Activated CD4-positive, alpha-beta memory T cell treated with anti-CD3 and anti-CD28 coated beads, Interleukin-2, amount 10 ng/mL, durations not matched to agents 7 days and 5 days (primary cell): Measurements from ENCODE around the gene GALM. TPM values are rescaled to one million over a fixed set of nuclear protein-coding genes. Genes with fewer than 3 reads are reported as not detected.
"Not testable (repeated sequence)": the region's sequence is repeated elsewhere in the genome, so short reads cannot be mapped to it uniquely, and the experiment has no call there.

ENCODE experiments used
- CTCF ChIA-PET: fragments of 350-600 bp; sonication (Branson Sonifier 250); formaldehyde crosslinking; loops from one replicate; lab custom pipeline; 2021; ENCODE audit warnings: antibody characterized with exemption, inconsistent platforms; lab: Charles Lee
- POLR2A ChIA-PET: fragments of 350-600 bp; sonication (Branson Sonifier 250); formaldehyde crosslinking; loops from one replicate; lab custom pipeline; 2021; ENCODE audit warnings: antibody characterized with exemption; lab: Charles Lee
- DNase-seq: peaks from one replicate; pipeline ENCODE4 v3.0.0-alpha.2; 2020
- H3K27ac Mint-ChIP-seq: one replicate; pipeline ENCODE4 v1.8.0; 2021; ENCODE audit warnings: mild to moderate bottlenecking, mixed read lengths
- H3K27me3 Mint-ChIP-seq: one replicate; pipeline ENCODE4 v1.8.0; 2021; ENCODE audit warnings: mixed read lengths
- H3K36me3 Mint-ChIP-seq: one replicate; pipeline ENCODE4 v1.8.0; 2021; ENCODE audit warnings: low read depth, mixed read lengths
- H3K4me1 Mint-ChIP-seq: one replicate; pipeline ENCODE4 v1.8.0; 2021; ENCODE audit warnings: mixed read lengths
- H3K4me3 Mint-ChIP-seq: one replicate; pipeline ENCODE4 v1.8.0; 2021; ENCODE audit warnings: mild to moderate bottlenecking, mixed read lengths
- H3K9me3 Mint-ChIP-seq: one replicate; pipeline ENCODE4 v1.8.0; 2021; ENCODE audit warnings: mixed read lengths
- total RNA-seq, 2 experiments: library from RNA; stranded (reverse); gene quantifications; one replicate each; pipeline ENCODE4 v1.2.3, GENCODE V29; 2021

Gene GALM
- total RNA-seq, 2 experiments from 2014 or later: 94.7 to 97.4 TPM

GRCh38 chr2:38633895-38634294 lies 32.0 kb upstream of the GALM start:
- CTCF ChIA-PET: interaction anchor here (1.2 to 2.1 kb wide), 2 partner anchors 30 to 48 kb away, joined by 3 to 11 read pairs; no protein-coding TSS in a partner anchor
- no peaks in the 10 kb centered on the region for H3K27me3 Mint-ChIP-seq
- DNase-seq: no peak
- POLR2A ChIA-PET: interaction anchor here (1.5 to 2.4 kb wide), 6 partner anchors 14 to 33 kb away, joined by 3 to 11 read pairs (median 6); partner anchors contain the start of gene GALM
- H3K9me3 Mint-ChIP-seq: peaks cover 6% of the 10 kb centered on the region
- no peak overlapping the region for H3K4me3 Mint-ChIP-seq
- H3K36me3 Mint-ChIP-seq: peaks cover 10% of the 10 kb centered on the region
- peak overlapping the region; percentile 52 for H3K27ac Mint-ChIP-seq
- H3K4me1 Mint-ChIP-seq: peaks cover 41% of the 10 kb centered on the region

GRCh38 chr2:38634684-38635083 lies 31.2 kb upstream of the GALM start:
- Mint-ChIP-seq H3K27ac (peak overlapping the region; percentile 52), H3K9me3 (peaks cover 6% of the 10 kb centered on the region), H3K4me3 (no peak overlapping the region), H3K27me3 (no peaks in the 10 kb centered on the region), H3K4me1 (peaks cover 43% of the 10 kb centered on the region), H3K36me3 (peaks cover 10% of the 10 kb centered on the region)
- ChIA-PET CTCF (interaction anchor here (1.2 to 2.1 kb wide), 3 partner anchors 8 to 47 kb away, joined by 3 to 11 read pairs (median 6); no protein-coding TSS in a partner anchor), POLR2A (interaction anchor here (0.9 to 2.4 kb wide), 11 partner anchors 8 to 47 kb away, joined by 3 to 11 read pairs (median 4); partner anchors contain the start of gene GALM)
- DNase-seq: no peak

- ChIA-PET POLR2A (interaction anchor here (0.9 to 2.4 kb wide), 11 partner anchors 8 to 47 kb away, joined by 3 to 11 read pairs (median 4); partner anchors contain the start of gene GALM), CTCF (interaction anchor here (1.2 to 2.1 kb wide), 3 partner anchors 8 to 47 kb away, joined by 3 to 11 read pairs (median 6); no protein-coding TSS in a partner anchor)
- Mint-ChIP-seq H3K27me3 (no peaks in the 10 kb centered on the region), H3K9me3 (peaks cover 6% of the 10 kb centered on the region), H3K4me1 (peaks cover 45% of the 10 kb centered on the region), H3K36me3 (peaks cover 10% of the 10 kb centered on the region), H3K27ac (peak overlapping the region; percentile 0), H3K4me3 (no peak overlapping the region)
- no peak for DNase-seq
Observed at GRCh38 chr2:38635139-38635538, 30.8 kb upstream of the GALM start.

- no peak for DNase-seq
- H3K4me3 Mint-ChIP-seq: no peak overlapping the region
- no peak overlapping the region for H3K27ac Mint-ChIP-seq
Observed at GRCh38 chr2:38636069-38636468, 29.8 kb upstream of the GALM start.

GRCh38 chr2:38642373-38643017 lies 23.4 kb upstream of the GALM start:
- ChIA-PET POLR2A (interaction anchor here (1.0 to 11.9 kb wide), 9 partner anchors 8 to 109 kb away, joined by 3 to 106 read pairs (median 8); partner anchors contain the start of genes GALM, HNRNPLL and SRSF7), CTCF (interaction anchor here (0.9 to 3.3 kb wide), 6 partner anchors 11 to 61 kb away, joined by 3 to 13 read pairs (median 3); partner anchors contain the start of gene GALM)
- Mint-ChIP-seq H3K4me1 (peaks cover 55% of the 10 kb centered on the region), H3K27ac (peak overlapping the region; percentile 70), H3K36me3 (peaks cover 11% of the 10 kb centered on the region)
- not testable (repeated sequence) for DNase-seq, H3K4me3 Mint-ChIP-seq, H3K9me3 Mint-ChIP-seq, H3K27me3 Mint-ChIP-seq

More at GRCh38 chr2:38636069-38636468, 29.8 kb upstream of the GALM start:
- CTCF ChIA-PET: interaction anchor here (0.9 kb wide), 1 partner anchor 33 kb away, joined by 4 read pairs; no protein-coding TSS in a partner anchor
- POLR2A ChIA-PET: no interaction called here
- H3K27me3 Mint-ChIP-seq: no peaks in the 10 kb centered on the region
- H3K36me3 Mint-ChIP-seq: peaks cover 10% of the 10 kb centered on the region
- H3K4me1 Mint-ChIP-seq: peaks cover 43% of the 10 kb centered on the region
- H3K9me3 Mint-ChIP-seq: peaks cover 4% of the 10 kb centered on the region

- Mint-ChIP-seq H3K4me1 (peaks cover 59% of the 10 kb centered on the region), H3K27me3 (no peaks in the 10 kb centered on the region), H3K27ac (peak overlapping the region; percentile 100), H3K36me3 (peaks cover 17% of the 10 kb centered on the region), H3K9me3 (peaks cover 8% of the 10 kb centered on the region), H3K4me3 (peak overlapping the region; percentile 64)
- POLR2A ChIA-PET: interaction anchor here (0.9 to 11.9 kb wide), 11 partner anchors 8 to 108 kb away, joined by 3 to 106 read pairs (median 6); partner anchors contain the start of genes GALM, HNRNPLL and SRSF7
- CTCF ChIA-PET: interaction anchor here (0.9 to 3.3 kb wide), 6 partner anchors 11 to 62 kb away, joined by 3 to 13 read pairs (median 3); partner anchors contain the start of gene GALM
- no peak for DNase-seq
Observed at GRCh38 chr2:38643021-38643671, 22.8 kb upstream of the GALM start.

GRCh38 chr2:38643683-38644511 lies 22.0 kb upstream of the GALM start:
- ChIA-PET CTCF (interaction anchor here (0.7 to 3.3 kb wide), 4 partner anchors 22 to 43 kb away, joined by 3 to 13 read pairs (median 3); partner anchors contain the start of gene GALM), POLR2A (interaction anchor here (0.9 to 11.9 kb wide), 15 partner anchors 9 to 107 kb away, joined by 3 to 106 read pairs (median 4); partner anchors contain the start of genes GALM, HNRNPLL and SRSF7)
- peaks cover 25% of the 10 kb centered on the region for H3K36me3 Mint-ChIP-seq
- peak overlapping the region; percentile 100 for H3K27ac Mint-ChIP-seq
- DNase-seq, H3K27me3 Mint-ChIP-seq: not testable (repeated sequence)
- H3K4me1 Mint-ChIP-seq: peaks cover 64% of the 10 kb centered on the region
- H3K9me3 Mint-ChIP-seq: peaks cover 16% of the 10 kb centered on the region
- H3K4me3 Mint-ChIP-seq: peak overlapping the region; percentile 64

- Mint-ChIP-seq H3K4me1 (peaks cover 74% of the 10 kb centered on the region), H3K27ac (peak overlapping the region; percentile 83), H3K9me3 (peaks cover 20% of the 10 kb centered on the region), H3K27me3 (no peaks in the 10 kb centered on the region), H3K36me3 (peaks cover 38% of the 10 kb centered on the region), H3K4me3 (peak overlapping the region; percentile 1)
- no peak for DNase-seq
- CTCF ChIA-PET: interaction anchor here (1.2 to 3.1 kb wide), 5 partner anchors 19 to 59 kb away, joined by 3 to 11 read pairs (median 3); partner anchors contain the start of gene GALM
- POLR2A ChIA-PET: interaction anchor here (0.8 to 11.9 kb wide), 7 partner anchors 17 to 50 kb away, joined by 3 to 106 read pairs (median 4); partner anchors contain the start of gene GALM
Observed at GRCh38 chr2:38648107-38648761, 17.7 kb upstream of the GALM start.

- Mint-ChIP-seq H3K4me3 (no peak overlapping the region), H3K9me3 (peaks cover 20% of the 10 kb centered on the region), H3K36me3 (peaks cover 33% of the 10 kb centered on the region), H3K27me3 (no peaks in the 10 kb centered on the region), H3K4me1 (peaks cover 75% of the 10 kb centered on the region), H3K27ac (peak overlapping the region; percentile 31)
- POLR2A ChIA-PET: interaction anchor here (1.2 to 11.9 kb wide), 4 partner anchors 16 to 48 kb away, joined by 3 to 106 read pairs (median 6); partner anchors contain the start of gene GALM
- DNase-seq: no peak
- CTCF ChIA-PET: interaction anchor here (0.6 to 3.1 kb wide), 4 partner anchors 18 to 57 kb away, joined by 3 to 11 read pairs (median 4); partner anchors contain the start of gene GALM
Observed at GRCh38 chr2:38649176-38649728, 16.7 kb upstream of the GALM start.

- Mint-ChIP-seq H3K4me1 (peaks cover 76% of the 10 kb centered on the region), H3K27ac (peak overlapping the region; percentile 95), H3K36me3 (peaks cover 30% of the 10 kb centered on the region), H3K27me3 (no peaks in the 10 kb centered on the region), H3K4me3 (no peak overlapping the region), H3K9me3 (peaks cover 20% of the 10 kb centered on the region)
- CTCF ChIA-PET: interaction anchor here (3.1 kb wide), 1 partner anchor 17 kb away, joined by 11 read pairs; the partner anchor contains the start of gene GALM
- no peak for DNase-seq
- POLR2A ChIA-PET: interaction anchor here (1.0 to 11.9 kb wide), 4 partner anchors 11 to 50 kb away, joined by 3 to 165 read pairs (median 56); partner anchors contain the start of genes GALM and HNRNPLL
Observed at GRCh38 chr2:38650012-38650411, 15.9 kb upstream of the GALM start.
